Measurements from ENCODE around the gene UBN1. TPM values are rescaled to one million over a fixed set of nuclear protein-coding genes. Genes with fewer than 3 reads are reported as not detected.

UBN1 gene
- total and polyA plus RNA-seq, 10 of the 15 experiments (the other 5 are each of a cell fraction or from before 2014, with no cell fraction given) = 2.1 to 32.5 (median 13.9) TPM

DNA sequence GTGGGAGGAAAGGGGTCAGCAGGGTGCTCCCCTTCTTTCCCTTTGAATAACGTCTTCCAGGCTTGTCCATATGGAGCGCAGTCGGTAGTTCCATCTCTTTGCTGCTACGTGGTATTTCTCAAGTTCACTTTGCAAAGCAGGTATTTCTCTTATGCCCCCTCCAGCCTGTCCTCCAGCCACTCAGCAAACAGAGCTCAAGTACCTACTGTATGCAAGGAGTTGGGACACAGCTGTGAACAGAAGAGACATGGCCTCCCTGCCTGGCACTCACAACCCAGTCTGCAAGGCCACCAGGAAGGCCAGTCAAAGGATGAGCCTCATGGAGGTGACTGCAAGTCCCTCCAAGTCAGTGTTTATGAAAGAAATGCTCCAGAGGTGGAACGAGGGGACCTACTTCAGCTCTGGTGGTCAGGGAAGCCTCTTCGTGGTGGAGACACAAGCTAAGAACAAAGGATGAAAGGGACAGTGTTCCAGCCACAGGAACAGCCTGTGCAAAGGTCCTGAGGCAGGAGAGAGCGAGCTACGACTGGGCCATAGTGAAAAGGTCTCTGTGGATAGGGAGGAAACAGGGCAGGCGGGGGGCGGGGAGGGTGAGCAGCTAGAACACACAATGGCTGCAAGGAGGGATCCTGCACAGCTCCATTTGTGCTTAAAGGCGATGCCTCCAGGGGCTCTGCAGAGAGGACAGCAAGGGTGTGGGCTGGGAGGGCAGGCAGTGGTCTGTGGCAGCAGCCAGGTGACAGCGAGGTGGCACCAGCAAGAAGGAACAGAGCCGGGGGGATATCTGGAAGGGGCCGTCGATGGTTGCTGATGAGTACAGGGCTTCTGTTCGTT, 57.0 kb downstream of the UBN1 start:
- DNase-seq (ENCODE audit: low read depth, low spot score) (no peak), FAIRE-seq (no peak), ATAC-seq (no peak)
- no peak overlapping the region for H3K4me3 ChIP-seq
- CTCF ChIA-PET = interaction anchor here (0.7 kb wide), 1 partner anchor 16 kb away, joined by 3 read pairs; no protein-coding TSS in a partner anchor
- H4K20me1 ChIP-seq (ENCODE audit: control insufficient read depth, insufficient read depth) = no peaks in the 10 kb centered on the region
- no peak overlapping the region for H3K4me2 ChIP-seq (ENCODE audit: control insufficient read depth, insufficient read depth)
- in situ Hi-C loops (cut with MboI) (no loop called here), intact Hi-C loops (cut with micrococcal nuclease; ENCODE audit: unreplicated experiment) (no loop called here)
- H3K27me3 ChIP-seq (replicated peaks in 1 of 2; ENCODE audit: control insufficient read depth in 2 of 2, insufficient read depth in 2 of 2, low read length in 1 of 2) = no peaks in the 10 kb centered on the region
- no peak overlapping the region for H3K9ac ChIP-seq (ENCODE audit: control insufficient read depth, insufficient read depth, low read length)
- no peaks in the 10 kb centered on the region for H3K9me3 ChIP-seq (replicated peaks; ENCODE audit: control insufficient read depth, insufficient read depth, low read length)
- no TSS peak for BruUV-seq (replicated peaks)
- POLR2A ChIA-PET = no interaction called here
- RAD21 ChIA-PET (ENCODE audit: unreplicated experiment) = no interaction called here
- no peak overlapping the region for H2AFZ ChIP-seq (ENCODE audit: control insufficient read depth, low read depth, low read length)
- no peak overlapping the region for H3K27ac ChIP-seq (ENCODE audit: control insufficient read depth, insufficient read depth)
- no peaks in the 10 kb centered on the region for H3K79me2 ChIP-seq (ENCODE audit: control insufficient read depth, insufficient read depth, low read length)
- no peaks in the 10 kb centered on the region for H3K4me1 ChIP-seq (ENCODE audit: control insufficient read depth, insufficient read depth, low read length)
- SMC1A ChIA-PET (ENCODE audit: uncharacterized antibody, unreplicated experiment) = no interaction called here
- 45% methylated on average over 16 of the region's 16 CpGs for WGBS (ENCODE audit: insufficient coverage, insufficient replicate concordance, low lambda C conversion rate, missing lambda C conversion rate)
- H3K36me3 ChIP-seq (ENCODE audit: control insufficient read depth in 2 of 2, insufficient read depth in 2 of 2, low read length in 1 of 2) = no peaks in the 10 kb centered on the region
- TF ChIP-seq ZZZ3 (IDR thresholded peaks at IDR 0.05; ENCODE audit: control insufficient read depth, insufficient read length, low read depth) = no peak
- TF ChIP-seq MTA3 (IDR thresholded peaks at IDR 0.05; ENCODE audit: borderline replicate concordance, low read length) = no peak
- no peak for TF ChIP-seq SP1 (IDR thresholded peaks at IDR 0.05; ENCODE audit: low read depth, low read length)
- no peak for TF ChIP-seq NFXL1 (IDR thresholded peaks at IDR 0.05; ENCODE audit: borderline replicate concordance)
- TF ChIP-seq, protein P1, sequence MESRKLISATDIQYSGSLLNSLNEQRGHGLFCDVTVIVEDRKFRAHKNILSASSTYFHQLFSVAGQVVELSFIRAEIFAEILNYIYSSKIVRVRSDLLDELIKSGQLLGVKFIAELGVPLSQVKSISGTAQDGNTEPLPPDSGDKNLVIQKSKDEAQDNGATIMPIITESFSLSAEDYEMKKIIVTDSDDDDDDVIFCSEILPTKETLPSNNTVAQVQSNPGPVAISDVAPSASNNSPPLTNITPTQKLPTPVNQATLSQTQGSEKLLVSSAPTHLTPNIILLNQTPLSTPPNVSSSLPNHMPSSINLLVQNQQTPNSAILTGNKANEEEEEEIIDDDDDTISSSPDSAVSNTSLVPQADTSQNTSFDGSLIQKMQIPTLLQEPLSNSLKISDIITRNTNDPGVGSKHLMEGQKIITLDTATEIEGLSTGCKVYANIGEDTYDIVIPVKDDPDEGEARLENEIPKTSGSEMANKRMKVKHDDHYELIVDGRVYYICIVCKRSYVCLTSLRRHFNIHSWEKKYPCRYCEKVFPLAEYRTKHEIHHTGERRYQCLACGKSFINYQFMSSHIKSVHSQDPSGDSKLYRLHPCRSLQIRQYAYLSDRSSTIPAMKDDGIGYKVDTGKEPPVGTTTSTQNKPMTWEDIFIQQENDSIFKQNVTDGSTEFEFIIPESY (IDR thresholded peaks at IDR 0.05) = no peak
- TF ChIP-seq KDM1A (IDR thresholded peaks at IDR 0.05; ENCODE audit: borderline replicate concordance) = no peak
- TF ChIP-seq, protein P2, sequence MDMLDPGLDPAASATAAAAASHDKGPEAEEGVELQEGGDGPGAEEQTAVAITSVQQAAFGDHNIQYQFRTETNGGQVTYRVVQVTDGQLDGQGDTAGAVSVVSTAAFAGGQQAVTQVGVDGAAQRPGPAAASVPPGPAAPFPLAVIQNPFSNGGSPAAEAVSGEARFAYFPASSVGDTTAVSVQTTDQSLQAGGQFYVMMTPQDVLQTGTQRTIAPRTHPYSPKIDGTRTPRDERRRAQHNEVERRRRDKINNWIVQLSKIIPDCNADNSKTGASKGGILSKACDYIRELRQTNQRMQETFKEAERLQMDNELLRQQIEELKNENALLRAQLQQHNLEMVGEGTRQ (IDR thresholded peaks at IDR 0.05; ENCODE audit: borderline replicate concordance, low read depth, low read length) = no peak
- TF ChIP-seq EED (IDR thresholded peaks at IDR 0.05; ENCODE audit: low read depth) = no peak
- TF ChIP-seq POLR2A (IDR thresholded peaks at IDR 0.05; ENCODE audit: low read depth, low read length) = no peak
- TF ChIP-seq RCOR1 (conservative IDR thresholded peaks at IDR 0.05; ENCODE audit: low read depth, low read length) = no peak
- no peak for TF ChIP-seq MXI1 (IDR thresholded peaks at IDR 0.05; ENCODE audit: low read depth, low read length)
- TF ChIP-seq CBX5 (IDR thresholded peaks at IDR 0.05; ENCODE audit: low read depth) = no peak
- TF ChIP-seq, protein P3, sequence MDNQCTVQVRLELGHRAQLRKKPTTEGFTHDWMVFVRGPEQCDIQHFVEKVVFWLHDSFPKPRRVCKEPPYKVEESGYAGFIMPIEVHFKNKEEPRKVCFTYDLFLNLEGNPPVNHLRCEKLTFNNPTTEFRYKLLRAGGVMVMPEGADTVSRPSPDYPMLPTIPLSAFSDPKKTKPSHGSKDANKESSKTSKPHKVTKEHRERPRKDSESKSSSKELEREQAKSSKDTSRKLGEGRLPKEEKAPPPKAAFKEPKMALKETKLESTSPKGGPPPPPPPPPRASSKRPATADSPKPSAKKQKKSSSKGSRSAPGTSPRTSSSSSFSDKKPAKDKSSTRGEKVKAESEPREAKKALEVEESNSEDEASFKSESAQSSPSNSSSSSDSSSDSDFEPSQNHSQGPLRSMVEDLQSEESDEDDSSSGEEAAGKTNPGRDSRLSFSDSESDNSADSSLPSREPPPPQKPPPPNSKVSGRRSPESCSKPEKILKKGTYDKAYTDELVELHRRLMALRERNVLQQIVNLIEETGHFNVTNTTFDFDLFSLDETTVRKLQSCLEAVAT (IDR thresholded peaks at IDR 0.05) = no peak
- TF ChIP-seq RELA (IDR thresholded peaks at IDR 0.05; ENCODE audit: borderline replicate concordance, partially characterized antibody) = no peak
- TF ChIP-seq, protein P4, sequence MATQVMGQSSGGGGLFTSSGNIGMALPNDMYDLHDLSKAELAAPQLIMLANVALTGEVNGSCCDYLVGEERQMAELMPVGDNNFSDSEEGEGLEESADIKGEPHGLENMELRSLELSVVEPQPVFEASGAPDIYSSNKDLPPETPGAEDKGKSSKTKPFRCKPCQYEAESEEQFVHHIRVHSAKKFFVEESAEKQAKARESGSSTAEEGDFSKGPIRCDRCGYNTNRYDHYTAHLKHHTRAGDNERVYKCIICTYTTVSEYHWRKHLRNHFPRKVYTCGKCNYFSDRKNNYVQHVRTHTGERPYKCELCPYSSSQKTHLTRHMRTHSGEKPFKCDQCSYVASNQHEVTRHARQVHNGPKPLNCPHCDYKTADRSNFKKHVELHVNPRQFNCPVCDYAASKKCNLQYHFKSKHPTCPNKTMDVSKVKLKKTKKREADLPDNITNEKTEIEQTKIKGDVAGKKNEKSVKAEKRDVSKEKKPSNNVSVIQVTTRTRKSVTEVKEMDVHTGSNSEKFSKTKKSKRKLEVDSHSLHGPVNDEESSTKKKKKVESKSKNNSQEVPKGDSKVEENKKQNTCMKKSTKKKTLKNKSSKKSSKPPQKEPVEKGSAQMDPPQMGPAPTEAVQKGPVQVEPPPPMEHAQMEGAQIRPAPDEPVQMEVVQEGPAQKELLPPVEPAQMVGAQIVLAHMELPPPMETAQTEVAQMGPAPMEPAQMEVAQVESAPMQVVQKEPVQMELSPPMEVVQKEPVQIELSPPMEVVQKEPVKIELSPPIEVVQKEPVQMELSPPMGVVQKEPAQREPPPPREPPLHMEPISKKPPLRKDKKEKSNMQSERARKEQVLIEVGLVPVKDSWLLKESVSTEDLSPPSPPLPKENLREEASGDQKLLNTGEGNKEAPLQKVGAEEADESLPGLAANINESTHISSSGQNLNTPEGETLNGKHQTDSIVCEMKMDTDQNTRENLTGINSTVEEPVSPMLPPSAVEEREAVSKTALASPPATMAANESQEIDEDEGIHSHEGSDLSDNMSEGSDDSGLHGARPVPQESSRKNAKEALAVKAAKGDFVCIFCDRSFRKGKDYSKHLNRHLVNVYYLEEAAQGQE (IDR thresholded peaks at IDR 0.05; ENCODE audit: low read depth, low read length) = no peak
- TF ChIP-seq JUNB (IDR thresholded peaks at IDR 0.05) = no peak
